Liver (tissue), 9 donors: Measurements from ENCODE around the gene GLIPR1. TPM values are rescaled to one million over a fixed set of nuclear protein-coding genes. Genes with fewer than 3 reads are reported as not detected.

ENCODE experiments used
- DNase-seq: peaks from one replicate; pipeline ENCODE4 v3.0.0-alpha.2; 2017; ENCODE audit warnings: low spot score
- H3K27ac ChIP-seq, 2 donors: one replicate each; pipeline ENCODE4 v1.7.0; 2013; ENCODE audit warnings: inconsistent platforms in 2 of 2, low read length in 2 of 2, control low read depth in 1 of 2, low read depth in 1 of 2, mild to moderate bottlenecking in 1 of 2
- H3K27me3 ChIP-seq, 4 donors: one replicate each; pipeline versions ENCODE4 v1.6.1 to v1.7.0; 2013; ENCODE audit warnings: low read length in 3 of 4, inconsistent platforms in 1 of 4, mild to moderate bottlenecking in 1 of 4, moderate library complexity in 1 of 4; ENCODE audit not compliant: control insufficient read depth in 4 of 4, insufficient read depth in 4 of 4
- H3K36me3 ChIP-seq, 4 donors: one replicate each; pipeline versions ENCODE4 v1.6.1 to v1.7.0; 2013; ENCODE audit warnings: low read length in 3 of 4, mild to moderate bottlenecking in 3 of 4, low read depth in 1 of 4, moderate library complexity in 1 of 4; ENCODE audit not compliant: control insufficient read depth in 4 of 4, insufficient read depth in 3 of 4
- H3K4me1 ChIP-seq, 4 donors: one replicate each; pipeline versions ENCODE4 v1.6.1 to v1.7.0; 2013; ENCODE audit warnings: low read length in 3 of 4, mild to moderate bottlenecking in 3 of 4, moderate library complexity in 1 of 4; ENCODE audit not compliant: control insufficient read depth in 4 of 4, insufficient read depth in 4 of 4
- H3K4me3 ChIP-seq, 3 donors: one replicate each; pipeline versions ENCODE4 v1.6.1 to v1.7.0; 2013; ENCODE audit warnings: low read length in 3 of 3, control low read depth in 1 of 3, low read depth in 1 of 3, mild to moderate bottlenecking in 1 of 3
- H3K9ac ChIP-seq, 2 donors: one replicate each; pipeline ENCODE4 v1.7.0; 2013; ENCODE audit warnings: low read length in 2 of 2, mild to moderate bottlenecking in 2 of 2, moderate library complexity in 2 of 2, control low read depth in 1 of 2, low read depth in 1 of 2
- H3K9me3 ChIP-seq, 4 donors: one replicate each; pipeline versions ENCODE4 v1.6.1 to v1.7.0; 2013; ENCODE audit warnings: low read length in 3 of 4; ENCODE audit not compliant: control insufficient read depth in 4 of 4
- FOXA1 ChIP-seq: IDR thresholded peaks from 2 replicates; pipeline ENCODE4 v1.6.1; 2016; ENCODE audit warnings: antibody characterized with exemption
- GABPA ChIP-seq, 2 donors: IDR thresholded peaks in 1 of 2; conservative IDR thresholded peaks in 1 of 2; 2 replicates each; pipeline ENCODE4 v1.6.1; 2016; ENCODE audit warnings: antibody characterized with exemption in 2 of 2, mild to moderate bottlenecking in 1 of 2, moderate library complexity in 1 of 2
- HNF4A ChIP-seq, 2 donors: conservative IDR thresholded peaks; 2 replicates each; pipeline ENCODE4 v1.6.1; 2016; ENCODE audit warnings: antibody characterized with exemption in 2 of 2, mild to moderate bottlenecking in 2 of 2
- NR2F2 ChIP-seq: IDR thresholded peaks from 2 replicates; pipeline ENCODE4 v1.6.1; 2016; ENCODE audit warnings: antibody characterized with exemption
- RAD21 ChIP-seq, 2 donors: IDR thresholded peaks; 2 replicates each; pipeline ENCODE4 v1.6.1; 2016; ENCODE audit warnings: antibody characterized with exemption in 2 of 2, mild to moderate bottlenecking in 2 of 2
- TAF1 ChIP-seq: conservative IDR thresholded peaks from 2 replicates; pipeline ENCODE4 v1.6.1; 2016; ENCODE audit warnings: antibody characterized with exemption, mild to moderate bottlenecking
- YY1 ChIP-seq: IDR thresholded peaks from 2 replicates; pipeline ENCODE4 v1.6.1; 2016; ENCODE audit warnings: antibody characterized with exemption, mild to moderate bottlenecking
- WGBS: extraction: QIAGEN DNeasy Blood & Tissue Kit; methylation state at CpG from one replicate; pipeline ENCODE4 v1.1.7; 2013; 5-methylcytosine and 5-hydroxymethylcytosine counted together
- polyA plus RNA-seq, 2 donors: library from polyadenylated mRNA; stranded (reverse) in 1 of 2; unstranded in 1 of 2; fragments of 200-250 nt in 1 of 2; fragments of >200 nt in 1 of 2; fragmentation: Nextera tagmentation in 1 of 2; extraction: Ambion mirVana in 1 of 2; gene quantifications; one replicate each; pipeline versions ENCODE4 v1.2.1 to v1.2.3, GENCODE V29; 2013 to 2015
- total RNA-seq, 2 donors: library from RNA; depleted of rRNA; stranded (reverse); fragments of >200 nt; gene quantifications; one replicate each; pipeline ENCODE4 v1.2.3, GENCODE V29; 2014
- TF ChIP-seq, protein P1 (sequence below): IDR thresholded peaks from 2 replicates; pipeline ENCODE4 v1.6.1; 2016; ENCODE audit warnings: antibody characterized with exemption
- TF ChIP-seq, protein P2 (sequence below): fragments of 150-350 bp; IDR thresholded peaks from 2 replicates; pipeline ENCODE4 v1.5.1; 2017; ENCODE audit warnings: improper control_type of control experiment, low read depth, low read length; ENCODE audit not compliant: missing input control
- TF ChIP-seq, protein P3 (sequence below): IDR thresholded peaks from 2 replicates; pipeline ENCODE4 v1.6.1; 2016; ENCODE audit warnings: antibody characterized with exemption, mild to moderate bottlenecking
- donor health status: healthy.
- donor health status: healthy.
- donor health status: healthy.
- donor health status: healthy.
- donor health status: healthy.

GLIPR1 gene
- total and polyA plus RNA-seq, 4 donors = 3.0 to 8.2 (median 4.7) TPM

DNA sequence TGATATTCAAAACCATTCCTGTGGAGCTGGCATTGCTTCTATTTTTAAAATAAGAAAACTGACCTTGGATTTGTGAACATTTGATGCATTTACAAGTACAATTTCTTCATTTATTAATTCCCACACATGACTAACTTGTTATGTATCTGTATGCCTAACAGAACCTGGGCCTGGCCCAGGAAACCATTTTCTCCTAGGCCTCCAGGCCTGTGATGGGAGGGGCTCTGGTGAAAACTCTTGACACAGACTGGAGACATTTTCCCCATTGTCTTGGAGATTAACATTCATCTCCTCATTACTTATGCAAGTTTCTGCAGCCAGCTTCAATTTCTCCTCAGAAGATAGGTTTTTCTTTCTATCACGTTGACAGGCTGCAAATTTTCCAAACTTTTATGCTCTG, 47.6 kb upstream of the GLIPR1 start:
- TF ChIP-seq NR2F2 (no peak), YY1 (no peak), HNF4A (conservative IDR thresholded peaks at IDR 0.05) (no peak), GABPA (IDR thresholded peaks at IDR 0.05 in 1 of 2, conservative IDR thresholded peaks at IDR 0.05 in 1 of 2) (no peak), TAF1 (no peak), FOXA1 (no peak)
- TF ChIP-seq, protein P1, sequence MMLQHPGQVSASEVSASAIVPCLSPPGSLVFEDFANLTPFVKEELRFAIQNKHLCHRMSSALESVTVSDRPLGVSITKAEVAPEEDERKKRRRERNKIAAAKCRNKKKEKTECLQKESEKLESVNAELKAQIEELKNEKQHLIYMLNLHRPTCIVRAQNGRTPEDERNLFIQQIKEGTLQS = no peak
- TF ChIP-seq, protein P2, sequence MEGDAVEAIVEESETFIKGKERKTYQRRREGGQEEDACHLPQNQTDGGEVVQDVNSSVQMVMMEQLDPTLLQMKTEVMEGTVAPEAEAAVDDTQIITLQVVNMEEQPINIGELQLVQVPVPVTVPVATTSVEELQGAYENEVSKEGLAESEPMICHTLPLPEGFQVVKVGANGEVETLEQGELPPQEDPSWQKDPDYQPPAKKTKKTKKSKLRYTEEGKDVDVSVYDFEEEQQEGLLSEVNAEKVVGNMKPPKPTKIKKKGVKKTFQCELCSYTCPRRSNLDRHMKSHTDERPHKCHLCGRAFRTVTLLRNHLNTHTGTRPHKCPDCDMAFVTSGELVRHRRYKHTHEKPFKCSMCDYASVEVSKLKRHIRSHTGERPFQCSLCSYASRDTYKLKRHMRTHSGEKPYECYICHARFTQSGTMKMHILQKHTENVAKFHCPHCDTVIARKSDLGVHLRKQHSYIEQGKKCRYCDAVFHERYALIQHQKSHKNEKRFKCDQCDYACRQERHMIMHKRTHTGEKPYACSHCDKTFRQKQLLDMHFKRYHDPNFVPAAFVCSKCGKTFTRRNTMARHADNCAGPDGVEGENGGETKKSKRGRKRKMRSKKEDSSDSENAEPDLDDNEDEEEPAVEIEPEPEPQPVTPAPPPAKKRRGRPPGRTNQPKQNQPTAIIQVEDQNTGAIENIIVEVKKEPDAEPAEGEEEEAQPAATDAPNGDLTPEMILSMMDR = no peak
- TF ChIP-seq, protein P3, sequence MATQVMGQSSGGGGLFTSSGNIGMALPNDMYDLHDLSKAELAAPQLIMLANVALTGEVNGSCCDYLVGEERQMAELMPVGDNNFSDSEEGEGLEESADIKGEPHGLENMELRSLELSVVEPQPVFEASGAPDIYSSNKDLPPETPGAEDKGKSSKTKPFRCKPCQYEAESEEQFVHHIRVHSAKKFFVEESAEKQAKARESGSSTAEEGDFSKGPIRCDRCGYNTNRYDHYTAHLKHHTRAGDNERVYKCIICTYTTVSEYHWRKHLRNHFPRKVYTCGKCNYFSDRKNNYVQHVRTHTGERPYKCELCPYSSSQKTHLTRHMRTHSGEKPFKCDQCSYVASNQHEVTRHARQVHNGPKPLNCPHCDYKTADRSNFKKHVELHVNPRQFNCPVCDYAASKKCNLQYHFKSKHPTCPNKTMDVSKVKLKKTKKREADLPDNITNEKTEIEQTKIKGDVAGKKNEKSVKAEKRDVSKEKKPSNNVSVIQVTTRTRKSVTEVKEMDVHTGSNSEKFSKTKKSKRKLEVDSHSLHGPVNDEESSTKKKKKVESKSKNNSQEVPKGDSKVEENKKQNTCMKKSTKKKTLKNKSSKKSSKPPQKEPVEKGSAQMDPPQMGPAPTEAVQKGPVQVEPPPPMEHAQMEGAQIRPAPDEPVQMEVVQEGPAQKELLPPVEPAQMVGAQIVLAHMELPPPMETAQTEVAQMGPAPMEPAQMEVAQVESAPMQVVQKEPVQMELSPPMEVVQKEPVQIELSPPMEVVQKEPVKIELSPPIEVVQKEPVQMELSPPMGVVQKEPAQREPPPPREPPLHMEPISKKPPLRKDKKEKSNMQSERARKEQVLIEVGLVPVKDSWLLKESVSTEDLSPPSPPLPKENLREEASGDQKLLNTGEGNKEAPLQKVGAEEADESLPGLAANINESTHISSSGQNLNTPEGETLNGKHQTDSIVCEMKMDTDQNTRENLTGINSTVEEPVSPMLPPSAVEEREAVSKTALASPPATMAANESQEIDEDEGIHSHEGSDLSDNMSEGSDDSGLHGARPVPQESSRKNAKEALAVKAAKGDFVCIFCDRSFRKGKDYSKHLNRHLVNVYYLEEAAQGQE = no peak
- DNase-seq = no peak
- H3K9ac ChIP-seq = no peak overlapping the region
- peaks cover 1 to 11% (median 4%) of the 10 kb centered on the region in 4 donors for H3K9me3 ChIP-seq
- no peaks in the 10 kb centered on the region for H3K27me3 ChIP-seq
- no peak overlapping the region for H3K4me3 ChIP-seq
- H3K4me1 ChIP-seq = no peaks in the 10 kb centered on the region
- no peak overlapping the region for H3K27ac ChIP-seq
- H3K36me3 ChIP-seq = no peaks in the 10 kb centered on the region
- WGBS = 74% methylated on average over 1 of the region's 1 CpG

DNA sequence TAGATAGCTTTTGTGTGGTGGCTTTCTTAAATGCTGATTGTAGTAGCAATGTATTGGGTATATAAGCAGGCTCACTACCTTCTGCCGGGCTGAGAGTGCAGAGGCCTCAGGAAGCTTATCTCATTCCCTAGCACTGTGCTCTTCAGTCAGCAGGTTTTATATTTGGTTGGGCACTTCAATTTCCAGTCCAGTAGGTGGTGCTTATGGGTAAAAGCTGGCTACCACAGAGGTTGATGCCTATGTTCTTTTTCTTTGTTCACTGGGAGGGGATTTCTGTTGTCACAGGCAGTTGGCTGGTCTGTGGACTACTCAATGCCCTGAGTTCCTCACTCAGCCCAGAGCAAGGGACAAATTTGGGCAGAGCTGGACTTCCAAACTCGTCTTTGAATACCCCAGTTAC, 43.0 kb upstream of the GLIPR1 start:
- H3K9ac ChIP-seq = no peak overlapping the region
- TF ChIP-seq RAD21 (IDR thresholded peaks at IDR 0.05) = peak; percentile 45 to 55
- TF ChIP-seq, protein P1 = no peak
- TF ChIP-seq, protein P2 = peak; percentile 7
- no peak for DNase-seq

More for the DNA sequence above, 43.0 kb upstream of the GLIPR1 start:
- 61% methylated on average over 2 of the region's 2 CpGs for WGBS
- no peaks in the 10 kb centered on the region for H3K36me3 ChIP-seq
- H3K9me3 ChIP-seq = peaks cover 0 to 3% (median 0%) of the 10 kb centered on the region in 4 donors
- H3K27me3 ChIP-seq = no peaks in the 10 kb centered on the region
- H3K4me3 ChIP-seq = no peak overlapping the region
- no peak overlapping the region for H3K27ac ChIP-seq
- no peaks in the 10 kb centered on the region for H3K4me1 ChIP-seq
